Measurements from ENCODE around the gene RIC1.
"Not testable (repeated sequence)": the region's sequence is repeated elsewhere in the genome, so short reads cannot be mapped to it uniquely, and the experiment has no call there.

Gene RIC1

GRCh38 chr9:5628530-5629311 is at the start of gene RIC1:
Gene RIC1 (plus strand): TSS chr9:5629107. CDS start chr9:5629310, 203 bp downstream.
- peak; percentile 80 for DNase-seq (ENCODE audit: low read depth)

- DNase-seq (ENCODE audit: low read depth) = no peak
These were observed 49.0 kb upstream of the RIC1 start for GRCh38 chr9:5579881-5580280.

GRCh38 chr9:5580650-5581049 is 48.3 kb upstream of the RIC1 start:
- no peak for DNase-seq (ENCODE audit: low read depth)

- DNase-seq (ENCODE audit: low read depth) = not testable (repeated sequence)
These were observed 47.2 kb upstream of the RIC1 start for GRCh38 chr9:5581706-5582105.

GRCh38 chr9:5582835-5583195 is 46.1 kb upstream of the RIC1 start:
- DNase-seq (ENCODE audit: low read depth) = no peak

GRCh38 chr9:5586391-5586802 is 42.5 kb upstream of the RIC1 start:
- no peak for DNase-seq (ENCODE audit: low read depth)

- DNase-seq (ENCODE audit: low read depth) = no peak
These were observed 41.9 kb upstream of the RIC1 start for GRCh38 chr9:5587024-5587423.

GRCh38 chr9:5592231-5592630 is 36.7 kb upstream of the RIC1 start:
- no peak for DNase-seq (ENCODE audit: low read depth)

GRCh38 chr9:5592904-5593303 is 36.0 kb upstream of the RIC1 start:
- DNase-seq (ENCODE audit: low read depth) = no peak

GRCh38 chr9:5593904-5594303 is 35.0 kb upstream of the RIC1 start:
- no peak for DNase-seq (ENCODE audit: low read depth)

- DNase-seq (ENCODE audit: low read depth) = no peak
These were observed 32.7 kb upstream of the RIC1 start for GRCh38 chr9:5596173-5596572.

GRCh38 chr9:5608298-5609225 is 20.3 kb upstream of the RIC1 start:
- no peak for DNase-seq (ENCODE audit: low read depth)

- DNase-seq (ENCODE audit: low read depth) = no peak
These were observed 19.7 kb upstream of the RIC1 start for GRCh38 chr9:5609226-5609596.

GRCh38 chr9:5610491-5610890 is 18.4 kb upstream of the RIC1 start:
- DNase-seq (ENCODE audit: low read depth) = no peak

- no peak for DNase-seq (ENCODE audit: low read depth)
These were observed 17.4 kb upstream of the RIC1 start for GRCh38 chr9:5611321-5612184.

- no peak for DNase-seq (ENCODE audit: low read depth)
These were observed 16.7 kb upstream of the RIC1 start for GRCh38 chr9:5612185-5612530.

GRCh38 chr9:5614192-5614591 is 14.7 kb upstream of the RIC1 start:
- DNase-seq (ENCODE audit: low read depth) = no peak

- DNase-seq (ENCODE audit: low read depth) = no peak
These were observed 13.9 kb upstream of the RIC1 start for GRCh38 chr9:5614985-5615384.

GRCh38 chr9:5617749-5618148 is 11.2 kb upstream of the RIC1 start:
- no peak for DNase-seq (ENCODE audit: low read depth)

- DNase-seq (ENCODE audit: low read depth) = no peak
These were observed 8.4 kb upstream of the RIC1 start for GRCh38 chr9:5620494-5620893.

- no peak for DNase-seq (ENCODE audit: low read depth)
These were observed 7.6 kb upstream of the RIC1 start for GRCh38 chr9:5621327-5621726.

- DNase-seq (ENCODE audit: low read depth) = no peak
These were observed 6.9 kb upstream of the RIC1 start for GRCh38 chr9:5622016-5622415.

All from stimulated activated CD8-positive, alpha-beta memory T cell treated with anti-CD3 and anti-CD28 coated beads, Interleukin-15, amount 100 ng/mL, for 24 hours (primary cell).